Body of pancreas (tissue), 4 donors: ENCODE data around the gene CD74.

Source experiments
- POLR2A ChIP-seq, 3 donors: fragments of 450-650 bp; IDR thresholded peaks; one replicate each; pipeline ENCODE4 v1.6.1; 2016; ENCODE audit warnings: antibody characterized with exemption in 3 of 3, mild to moderate bottlenecking in 2 of 3
- TF ChIP-seq, protein P1 (sequence below), 7 experiments: fragments of 450-650 bp in 4 of 7; fragments of 200-600 bp in 3 of 7; sonication (generic) in 3 of 7; IDR thresholded peaks; one replicate each; pipeline ENCODE4 v1.5.1; 2016 to 2019; ENCODE audit warnings: antibody characterized with exemption in 7 of 7

DNA sequence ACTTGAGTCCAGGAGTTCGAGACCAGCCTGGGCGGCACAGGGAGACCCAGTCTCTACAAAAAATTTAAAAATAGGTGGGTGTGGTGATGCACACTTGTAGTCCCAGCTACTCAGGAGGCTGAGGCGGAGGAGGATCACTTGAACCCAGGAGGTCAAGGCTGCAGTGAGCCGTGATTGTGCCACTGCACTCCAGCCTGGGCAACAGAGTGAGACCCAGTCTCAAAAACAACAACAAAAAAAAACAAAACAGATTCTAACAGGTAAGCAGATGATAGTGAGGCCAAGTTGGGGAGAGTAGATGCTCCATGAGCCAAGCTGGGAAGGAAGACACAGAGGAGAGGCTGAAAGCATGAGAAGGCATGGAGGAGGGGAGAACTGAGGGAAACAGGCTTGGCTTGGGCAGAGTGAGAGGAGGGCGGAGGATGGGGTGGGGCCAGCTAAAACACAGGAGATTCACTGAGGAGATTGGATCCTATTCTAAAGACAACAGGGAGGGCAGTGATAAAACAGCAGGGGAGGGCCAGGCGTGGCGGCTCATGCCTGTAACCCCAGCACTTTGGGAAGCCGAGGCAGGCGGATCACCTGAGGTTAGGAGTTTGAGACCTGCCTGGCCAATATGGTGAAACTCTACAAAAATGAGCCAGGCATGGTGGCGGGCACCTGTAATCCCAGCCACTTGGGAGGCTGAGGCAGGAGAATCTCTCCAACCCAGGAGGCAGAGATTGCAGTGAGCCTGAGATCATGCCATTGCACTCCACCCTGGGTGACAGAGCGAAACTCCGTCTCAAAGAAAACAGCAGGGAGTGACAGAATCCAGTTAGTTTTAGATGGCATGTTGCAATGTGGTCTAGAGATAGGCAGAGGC, 28.5 kb upstream of the CD74 start:
- TF ChIP-seq, protein P1, sequence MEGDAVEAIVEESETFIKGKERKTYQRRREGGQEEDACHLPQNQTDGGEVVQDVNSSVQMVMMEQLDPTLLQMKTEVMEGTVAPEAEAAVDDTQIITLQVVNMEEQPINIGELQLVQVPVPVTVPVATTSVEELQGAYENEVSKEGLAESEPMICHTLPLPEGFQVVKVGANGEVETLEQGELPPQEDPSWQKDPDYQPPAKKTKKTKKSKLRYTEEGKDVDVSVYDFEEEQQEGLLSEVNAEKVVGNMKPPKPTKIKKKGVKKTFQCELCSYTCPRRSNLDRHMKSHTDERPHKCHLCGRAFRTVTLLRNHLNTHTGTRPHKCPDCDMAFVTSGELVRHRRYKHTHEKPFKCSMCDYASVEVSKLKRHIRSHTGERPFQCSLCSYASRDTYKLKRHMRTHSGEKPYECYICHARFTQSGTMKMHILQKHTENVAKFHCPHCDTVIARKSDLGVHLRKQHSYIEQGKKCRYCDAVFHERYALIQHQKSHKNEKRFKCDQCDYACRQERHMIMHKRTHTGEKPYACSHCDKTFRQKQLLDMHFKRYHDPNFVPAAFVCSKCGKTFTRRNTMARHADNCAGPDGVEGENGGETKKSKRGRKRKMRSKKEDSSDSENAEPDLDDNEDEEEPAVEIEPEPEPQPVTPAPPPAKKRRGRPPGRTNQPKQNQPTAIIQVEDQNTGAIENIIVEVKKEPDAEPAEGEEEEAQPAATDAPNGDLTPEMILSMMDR (IDR thresholded peaks at IDR 0.05), result no peak
- no peak for TF ChIP-seq POLR2A (IDR thresholded peaks at IDR 0.05)
